Loucy (cell line): ENCODE measurements around the gene RAD23B.

ENCODE experiments used
- H2AFZ ChIP-seq: fragments of 200-600 bp; sonication (generic); 2 replicates; pipeline ENCODE4 v1.6.0; 2016; ENCODE audit warnings: antibody characterized with exemption, mild to moderate bottlenecking, low read length, moderate library complexity
- H3F3A ChIP-seq: fragments of 200-600 bp; 2 replicates; pipeline ENCODE4 v1.6.0; 2016; ENCODE audit warnings: antibody characterized with exemption, low read depth, mild to moderate bottlenecking
- H3K27me3 ChIP-seq: fragments of 200-600 bp; sonication (generic); 2 replicates; pipeline ENCODE4 v1.6.1; 2014; ENCODE audit warnings: low read length, mild to moderate bottlenecking; ENCODE audit not compliant: insufficient read depth, poor library complexity, severe bottlenecking
- H3K36me3 ChIP-seq: fragments of 200-600 bp; sonication (generic); 2 replicates; pipeline ENCODE4 v1.6.1; 2016; ENCODE audit warnings: low read length; ENCODE audit not compliant: insufficient read depth
- H3K4me1 ChIP-seq: fragments of 200-600 bp; sonication (generic); 2 replicates; pipeline ENCODE4 v1.5.1; 2014; ENCODE audit warnings: low read length, mild to moderate bottlenecking; ENCODE audit not compliant: insufficient read depth, poor library complexity, severe bottlenecking
- H3K4me2 ChIP-seq: fragments of 200-600 bp; sonication (generic); 2 replicates; pipeline ENCODE4 v1.6.0; 2014; ENCODE audit warnings: antibody characterized with exemption, low read length, low read depth, mild to moderate bottlenecking; ENCODE audit not compliant: poor library complexity, severe bottlenecking
- H3K4me3 ChIP-seq: fragments of 200-600 bp; sonication (generic); 2 replicates; pipeline ENCODE4 v1.5.1; 2014; ENCODE audit warnings: low read length, mild to moderate bottlenecking, mixed read lengths; ENCODE audit not compliant: poor library complexity, severe bottlenecking
- H3K79me2 ChIP-seq: fragments of 200-600 bp; sonication (generic); 2 replicates; pipeline ENCODE4 v1.6.1; 2014; ENCODE audit warnings: low read length; ENCODE audit not compliant: insufficient read depth
- H3K9ac ChIP-seq: fragments of 200-600 bp; sonication (generic); 2 replicates; pipeline ENCODE4 v1.6.0; 2014; ENCODE audit warnings: mild to moderate bottlenecking, low read depth, low read length, moderate library complexity; ENCODE audit not compliant: poor library complexity, severe bottlenecking
- H3K9me2 ChIP-seq: fragments of 200-600 bp; sonication (generic); replicated peaks from 2 replicates; pipeline ENCODE4 v1.6.1; 2016; ENCODE audit warnings: low read depth, low read length, mixed read lengths
- H3K9me3 ChIP-seq: fragments of 200-600 bp; sonication (generic); 2 replicates; pipeline ENCODE4 v1.6.1; 2014; ENCODE audit warnings: mild to moderate bottlenecking, antibody characterized with exemption, low read length, low read depth; ENCODE audit not compliant: insufficient read depth
- H4K20me1 ChIP-seq: fragments of 200-600 bp; sonication (generic); 2 replicates; pipeline ENCODE4 v1.6.0; 2014; ENCODE audit warnings: antibody characterized with exemption, low read length, mild to moderate bottlenecking; ENCODE audit not compliant: insufficient read depth, poor library complexity, severe bottlenecking
- CTCF ChIP-seq: fragments of 200-600 bp; sonication (generic); conservative IDR thresholded peaks from 2 replicates; pipeline ENCODE4 v1.5.1; 2014; ENCODE audit warnings: mild to moderate bottlenecking, antibody characterized with exemption, low read length
- EZH2phosphoT487 ChIP-seq: fragments of 200-600 bp; IDR thresholded peaks from 2 replicates; pipeline ENCODE4 v1.6.1; 2018; ENCODE audit warnings: antibody characterized with exemption, mild to moderate bottlenecking, moderate library complexity, borderline replicate concordance

RAD23B gene

GRCh38 chr9:107363516-107364152 is 80.6 kb downstream of the RAD23B start:
- no peaks in the 10 kb centered on the region for H3K9me2 ChIP-seq
- no peak overlapping the region for H2AFZ ChIP-seq
- no peak overlapping the region for H3K4me3 ChIP-seq
- H3K36me3 ChIP-seq = no peaks in the 10 kb centered on the region
- no peaks in the 10 kb centered on the region for H3K4me1 ChIP-seq
- H3F3A ChIP-seq = no peaks in the 10 kb centered on the region
- no peaks in the 10 kb centered on the region for H3K27me3 ChIP-seq
- H3K9ac ChIP-seq = no peak overlapping the region
- H3K9me3 ChIP-seq = no peaks in the 10 kb centered on the region
- TF ChIP-seq CTCF (no peak), EZH2phosphoT487 (no peak)
- H4K20me1 ChIP-seq = no peaks in the 10 kb centered on the region
- no peaks in the 10 kb centered on the region for H3K79me2 ChIP-seq
- H3K4me2 ChIP-seq = no peak overlapping the region

GRCh38 chr9:107367727-107368502 is 84.8 kb downstream of the RAD23B start:
- Histone ChIP-seq H3K9ac (no peak overlapping the region), H3K4me1 (no peaks in the 10 kb centered on the region), H3F3A (no peaks in the 10 kb centered on the region), H3K36me3 (no peaks in the 10 kb centered on the region), H3K9me3 (no peaks in the 10 kb centered on the region), H2AFZ (no peak overlapping the region), H3K79me2 (no peaks in the 10 kb centered on the region), H3K27me3 (no peaks in the 10 kb centered on the region), H4K20me1 (no peaks in the 10 kb centered on the region), H3K4me3 (no peak overlapping the region), H3K4me2 (no peak overlapping the region), H3K9me2 (no peaks in the 10 kb centered on the region)
- no peak for TF ChIP-seq EZH2phosphoT487
- TF ChIP-seq CTCF = no peak

GRCh38 chr9:107368696-107369095 is 85.6 kb downstream of the RAD23B start:
- Histone ChIP-seq H3K27me3 (no peaks in the 10 kb centered on the region), H3K9me3 (no peaks in the 10 kb centered on the region), H2AFZ (no peak overlapping the region), H3K79me2 (no peaks in the 10 kb centered on the region), H3K4me3 (no peak overlapping the region), H3K9me2 (no peaks in the 10 kb centered on the region), H3F3A (no peaks in the 10 kb centered on the region), H3K36me3 (no peaks in the 10 kb centered on the region), H3K4me2 (no peak overlapping the region), H3K9ac (no peak overlapping the region), H3K4me1 (no peaks in the 10 kb centered on the region), H4K20me1 (no peaks in the 10 kb centered on the region)
- TF ChIP-seq EZH2phosphoT487 (no peak), CTCF (no peak)
